NB4 (cell line): ENCODE data around the gene SEZ6L.

Experiments
- MYC ChIP-seq: IDR thresholded peaks from 2 replicates; pipeline ENCODE4 v1.6.1; 2011; ENCODE audit warnings: low read depth, low read length
- TF ChIP-seq, protein P1 (sequence below): IDR thresholded peaks from one replicate; pipeline ENCODE4 v1.5.1; 2012; ENCODE audit warnings: low read depth, low read length
- TF ChIP-seq, protein P2 (sequence below): IDR thresholded peaks from 2 replicates; pipeline ENCODE4 v1.6.1; 2011; ENCODE audit warnings: low read depth, low read length

DNA sequence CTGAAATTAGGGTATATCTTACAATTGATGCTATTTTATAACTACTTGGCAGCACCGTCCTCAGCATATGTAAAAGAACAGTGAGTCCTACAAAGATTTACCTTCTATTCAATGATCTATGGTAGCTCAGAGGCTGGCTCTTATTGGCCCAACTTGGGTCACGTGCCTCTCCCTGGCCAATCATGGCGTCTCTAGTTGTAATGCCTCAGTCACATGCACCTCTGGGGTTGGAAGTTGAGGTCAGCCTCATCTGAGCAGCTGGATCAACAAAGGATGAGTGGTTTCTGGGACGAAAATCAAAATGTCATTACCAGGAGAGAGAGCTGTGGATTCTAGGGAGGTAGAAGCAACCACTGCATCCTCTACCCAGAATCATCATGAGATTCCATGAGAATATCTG, 236.9 kb downstream of the SEZ6L start:
- TF ChIP-seq, protein P1, sequence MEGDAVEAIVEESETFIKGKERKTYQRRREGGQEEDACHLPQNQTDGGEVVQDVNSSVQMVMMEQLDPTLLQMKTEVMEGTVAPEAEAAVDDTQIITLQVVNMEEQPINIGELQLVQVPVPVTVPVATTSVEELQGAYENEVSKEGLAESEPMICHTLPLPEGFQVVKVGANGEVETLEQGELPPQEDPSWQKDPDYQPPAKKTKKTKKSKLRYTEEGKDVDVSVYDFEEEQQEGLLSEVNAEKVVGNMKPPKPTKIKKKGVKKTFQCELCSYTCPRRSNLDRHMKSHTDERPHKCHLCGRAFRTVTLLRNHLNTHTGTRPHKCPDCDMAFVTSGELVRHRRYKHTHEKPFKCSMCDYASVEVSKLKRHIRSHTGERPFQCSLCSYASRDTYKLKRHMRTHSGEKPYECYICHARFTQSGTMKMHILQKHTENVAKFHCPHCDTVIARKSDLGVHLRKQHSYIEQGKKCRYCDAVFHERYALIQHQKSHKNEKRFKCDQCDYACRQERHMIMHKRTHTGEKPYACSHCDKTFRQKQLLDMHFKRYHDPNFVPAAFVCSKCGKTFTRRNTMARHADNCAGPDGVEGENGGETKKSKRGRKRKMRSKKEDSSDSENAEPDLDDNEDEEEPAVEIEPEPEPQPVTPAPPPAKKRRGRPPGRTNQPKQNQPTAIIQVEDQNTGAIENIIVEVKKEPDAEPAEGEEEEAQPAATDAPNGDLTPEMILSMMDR, result no peak
- TF ChIP-seq, protein P2, sequence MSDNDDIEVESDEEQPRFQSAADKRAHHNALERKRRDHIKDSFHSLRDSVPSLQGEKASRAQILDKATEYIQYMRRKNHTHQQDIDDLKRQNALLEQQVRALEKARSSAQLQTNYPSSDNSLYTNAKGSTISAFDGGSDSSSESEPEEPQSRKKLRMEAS, result no peak
- TF ChIP-seq MYC, result no peak
